Thyroid gland (tissue), 4 donors: ENCODE results near the gene TTC17.

Experiments
- POLR2A ChIP-seq, 2 donors: fragments of 450-650 bp; IDR thresholded peaks; one replicate each; pipeline ENCODE4 v1.6.1; 2017; ENCODE audit warnings: antibody characterized with exemption in 2 of 2, mild to moderate bottlenecking in 2 of 2, moderate library complexity in 1 of 2
- TF ChIP-seq, protein P1 (sequence below), 6 experiments: fragments of 200-600 bp in 3 of 6; fragments of 450-650 bp in 3 of 6; sonication (generic) in 3 of 6; IDR thresholded peaks; one replicate each; pipeline ENCODE4 v1.5.1; 2016 to 2019; ENCODE audit warnings: antibody characterized with exemption in 6 of 6, mild to moderate bottlenecking in 2 of 6, inconsistent platforms in 1 of 6, moderate library complexity in 1 of 6

DNA sequence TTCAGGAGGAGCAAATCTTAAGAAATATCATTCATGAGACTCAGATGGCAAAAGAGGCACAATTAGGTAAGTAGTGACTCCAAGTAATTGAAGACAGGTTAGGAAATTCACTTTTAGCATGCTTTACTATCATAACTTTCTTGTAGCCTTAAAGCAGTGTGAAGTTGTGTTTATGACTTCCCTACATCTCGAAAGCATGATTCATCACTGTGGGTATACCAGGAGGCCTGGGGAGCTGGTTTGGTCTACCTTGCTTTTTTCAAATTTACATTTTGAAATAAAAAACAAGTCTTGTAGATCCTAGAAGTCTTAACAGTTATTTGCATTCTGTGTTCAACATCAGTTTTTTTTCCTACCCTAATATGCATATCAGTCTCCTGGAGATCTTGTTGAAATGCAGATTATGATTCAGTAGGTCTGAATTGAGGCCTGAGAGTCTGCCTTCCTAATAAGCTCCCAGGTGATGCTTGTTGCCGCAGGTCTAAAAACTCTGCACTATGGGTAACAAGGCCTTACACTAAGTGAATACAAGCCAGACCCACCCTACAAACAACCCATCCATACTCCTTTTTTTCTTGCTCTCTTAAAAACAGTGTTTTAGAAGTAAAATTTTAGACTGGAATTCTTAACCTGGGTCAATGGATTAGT is 41.4 kb downstream of the TTC17 start:
- TF ChIP-seq, protein P1, sequence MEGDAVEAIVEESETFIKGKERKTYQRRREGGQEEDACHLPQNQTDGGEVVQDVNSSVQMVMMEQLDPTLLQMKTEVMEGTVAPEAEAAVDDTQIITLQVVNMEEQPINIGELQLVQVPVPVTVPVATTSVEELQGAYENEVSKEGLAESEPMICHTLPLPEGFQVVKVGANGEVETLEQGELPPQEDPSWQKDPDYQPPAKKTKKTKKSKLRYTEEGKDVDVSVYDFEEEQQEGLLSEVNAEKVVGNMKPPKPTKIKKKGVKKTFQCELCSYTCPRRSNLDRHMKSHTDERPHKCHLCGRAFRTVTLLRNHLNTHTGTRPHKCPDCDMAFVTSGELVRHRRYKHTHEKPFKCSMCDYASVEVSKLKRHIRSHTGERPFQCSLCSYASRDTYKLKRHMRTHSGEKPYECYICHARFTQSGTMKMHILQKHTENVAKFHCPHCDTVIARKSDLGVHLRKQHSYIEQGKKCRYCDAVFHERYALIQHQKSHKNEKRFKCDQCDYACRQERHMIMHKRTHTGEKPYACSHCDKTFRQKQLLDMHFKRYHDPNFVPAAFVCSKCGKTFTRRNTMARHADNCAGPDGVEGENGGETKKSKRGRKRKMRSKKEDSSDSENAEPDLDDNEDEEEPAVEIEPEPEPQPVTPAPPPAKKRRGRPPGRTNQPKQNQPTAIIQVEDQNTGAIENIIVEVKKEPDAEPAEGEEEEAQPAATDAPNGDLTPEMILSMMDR (IDR thresholded peaks at IDR 0.05) = no peak
- TF ChIP-seq POLR2A (IDR thresholded peaks at IDR 0.05) = no peak
